OCI-LY1 (cell line): Measurements from ENCODE around the gene MCTS1.

Source experiments
- EZH2 ChIP-seq: fragments of 200-600 bp; sonication (generic), shearing (Covaris generic); IDR thresholded peaks from 2 replicates; pipeline ENCODE4 v1.8.0; 2017; ENCODE audit warnings: borderline replicate concordance, mixed run types, mild to moderate bottlenecking, antibody characterized with exemption, low read length, moderate library complexity, mixed read lengths
- TF ChIP-seq, protein P1 (sequence below): fragments of 200-600 bp; sonication (generic), shearing (Covaris generic); IDR thresholded peaks from 2 replicates; pipeline ENCODE4 v1.5.1; 2017; ENCODE audit warnings: mild to moderate bottlenecking, antibody characterized with exemption, low read length, moderate library complexity, mixed read lengths

DNA sequence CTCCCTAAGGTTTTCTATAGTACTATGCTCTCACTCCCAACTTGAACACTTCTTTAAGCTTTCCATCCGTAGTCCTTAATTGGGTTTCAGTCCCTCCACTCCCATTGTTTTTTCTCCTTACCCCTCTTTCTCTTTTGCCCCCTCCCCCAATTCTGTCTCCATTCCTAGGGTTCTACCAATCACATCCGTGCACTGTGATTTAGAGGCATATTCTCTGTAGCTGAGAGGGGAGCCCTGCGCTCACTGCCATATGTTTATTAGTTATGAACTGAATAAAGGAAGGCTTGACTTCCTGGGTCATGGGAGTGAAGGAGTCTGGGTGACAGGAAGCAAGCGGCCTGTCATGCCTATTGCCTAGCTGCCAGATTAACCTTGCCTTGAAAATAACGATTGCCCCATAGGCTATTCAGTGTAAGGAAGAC, 471 bp downstream of the MCTS1 start:
- TF ChIP-seq, protein P1, sequence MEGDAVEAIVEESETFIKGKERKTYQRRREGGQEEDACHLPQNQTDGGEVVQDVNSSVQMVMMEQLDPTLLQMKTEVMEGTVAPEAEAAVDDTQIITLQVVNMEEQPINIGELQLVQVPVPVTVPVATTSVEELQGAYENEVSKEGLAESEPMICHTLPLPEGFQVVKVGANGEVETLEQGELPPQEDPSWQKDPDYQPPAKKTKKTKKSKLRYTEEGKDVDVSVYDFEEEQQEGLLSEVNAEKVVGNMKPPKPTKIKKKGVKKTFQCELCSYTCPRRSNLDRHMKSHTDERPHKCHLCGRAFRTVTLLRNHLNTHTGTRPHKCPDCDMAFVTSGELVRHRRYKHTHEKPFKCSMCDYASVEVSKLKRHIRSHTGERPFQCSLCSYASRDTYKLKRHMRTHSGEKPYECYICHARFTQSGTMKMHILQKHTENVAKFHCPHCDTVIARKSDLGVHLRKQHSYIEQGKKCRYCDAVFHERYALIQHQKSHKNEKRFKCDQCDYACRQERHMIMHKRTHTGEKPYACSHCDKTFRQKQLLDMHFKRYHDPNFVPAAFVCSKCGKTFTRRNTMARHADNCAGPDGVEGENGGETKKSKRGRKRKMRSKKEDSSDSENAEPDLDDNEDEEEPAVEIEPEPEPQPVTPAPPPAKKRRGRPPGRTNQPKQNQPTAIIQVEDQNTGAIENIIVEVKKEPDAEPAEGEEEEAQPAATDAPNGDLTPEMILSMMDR, result no peak
- no peak for TF ChIP-seq EZH2
